ENCODE data around the gene CBX8.
"Not testable (repeated sequence)": the region's sequence is repeated elsewhere in the genome, so short reads cannot be mapped to it uniquely, and the experiment has no call there.

The CBX8 gene

GRCh38 chr17:79772726-79773125 lies 24.2 kb downstream of the CBX8 start:
- not testable (repeated sequence) for H3K9ac ChIP-seq (ENCODE audit: low read length in 2 of 2); H3K27ac ChIP-seq (ENCODE audit: low read length); H3K9me3 ChIP-seq (ENCODE audit: control insufficient read depth in 2 of 2, low read length in 2 of 2); H3K4me1 ChIP-seq (ENCODE audit: control insufficient read depth, insufficient read depth, low read length); H3K36me3 ChIP-seq (ENCODE audit: control insufficient read depth in 2 of 2, insufficient read depth in 2 of 2, low read length in 2 of 2); H3K4me3 ChIP-seq (ENCODE audit: low read length in 2 of 2)
- peaks cover 26 to 53% of the 10 kb centered on the region in 2 donors for H3K27me3 ChIP-seq (ENCODE audit: control insufficient read depth in 1 of 2, insufficient read depth in 2 of 2, low read length in 2 of 2)

GRCh38 chr17:79771276-79771675 lies 25.6 kb downstream of the CBX8 start:
- H3K9ac ChIP-seq (ENCODE audit: low read length in 2 of 2), result no peak overlapping the region
- no peaks in the 10 kb centered on the region for H3K36me3 ChIP-seq (ENCODE audit: control insufficient read depth in 2 of 2, insufficient read depth in 2 of 2, low read length in 2 of 2)
- H3K27ac ChIP-seq (ENCODE audit: low read length), result no peak overlapping the region
- H3K9me3 ChIP-seq (ENCODE audit: control insufficient read depth in 2 of 2, low read length in 2 of 2), result no peaks in the 10 kb centered on the region
- no peaks in the 10 kb centered on the region for H3K4me1 ChIP-seq (ENCODE audit: control insufficient read depth, insufficient read depth, low read length)
- no peak overlapping the region for H3K4me3 ChIP-seq (ENCODE audit: low read length in 2 of 2)
- H3K27me3 ChIP-seq (ENCODE audit: control insufficient read depth in 1 of 2, insufficient read depth in 2 of 2, low read length in 2 of 2), result peaks cover 13 to 40% of the 10 kb centered on the region in 2 donors

GRCh38 chr17:79769570-79770506 lies 27.0 kb downstream of the CBX8 start:
- Histone ChIP-seq H3K9me3 (ENCODE audit: control insufficient read depth in 2 of 2, low read length in 2 of 2) (no peaks in the 10 kb centered on the region), H3K36me3 (ENCODE audit: control insufficient read depth in 2 of 2, insufficient read depth in 2 of 2, low read length in 2 of 2) (no peaks in the 10 kb centered on the region), H3K27me3 (ENCODE audit: control insufficient read depth in 1 of 2, insufficient read depth in 2 of 2, low read length in 2 of 2) (peaks cover 0 to 27% of the 10 kb centered on the region in 2 donors), H3K9ac (ENCODE audit: low read length in 2 of 2) (no peak overlapping the region), H3K4me1 (ENCODE audit: control insufficient read depth, insufficient read depth, low read length) (no peaks in the 10 kb centered on the region), H3K27ac (ENCODE audit: low read length) (no peak overlapping the region), H3K4me3 (ENCODE audit: low read length in 2 of 2) (no peak overlapping the region)

- no peaks in the 10 kb centered on the region for H3K36me3 ChIP-seq (ENCODE audit: control insufficient read depth in 2 of 2, insufficient read depth in 2 of 2, low read length in 2 of 2)
- H3K9me3 ChIP-seq (ENCODE audit: control insufficient read depth in 2 of 2, low read length in 2 of 2), result no peaks in the 10 kb centered on the region
- H3K27ac ChIP-seq (ENCODE audit: low read length), result no peak overlapping the region
- no peak overlapping the region for H3K4me3 ChIP-seq (ENCODE audit: low read length in 2 of 2)
- H3K4me1 ChIP-seq (ENCODE audit: control insufficient read depth, insufficient read depth, low read length), result no peaks in the 10 kb centered on the region
- no peak overlapping the region for H3K9ac ChIP-seq (ENCODE audit: low read length in 2 of 2)
- H3K27me3 ChIP-seq (ENCODE audit: control insufficient read depth in 1 of 2, insufficient read depth in 2 of 2, low read length in 2 of 2), result peaks cover 0 to 8% of the 10 kb centered on the region in 2 donors
These were observed 31.2 kb downstream of the CBX8 start for GRCh38 chr17:79765708-79766107.

- Histone ChIP-seq H3K27me3 (ENCODE audit: control insufficient read depth in 1 of 2, insufficient read depth in 2 of 2, low read length in 2 of 2) (peaks cover 0 to 1% of the 10 kb centered on the region in 2 donors), H3K36me3 (ENCODE audit: control insufficient read depth in 2 of 2, insufficient read depth in 2 of 2, low read length in 2 of 2) (no peaks in the 10 kb centered on the region), H3K4me3 (ENCODE audit: low read length in 2 of 2) (no peak overlapping the region), H3K9me3 (ENCODE audit: control insufficient read depth in 2 of 2, low read length in 2 of 2) (no peaks in the 10 kb centered on the region), H3K27ac (ENCODE audit: low read length) (no peak overlapping the region), H3K4me1 (ENCODE audit: control insufficient read depth, insufficient read depth, low read length) (no peaks in the 10 kb centered on the region), H3K9ac (ENCODE audit: low read length in 2 of 2) (no peak overlapping the region)
These were observed 34.8 kb downstream of the CBX8 start for GRCh38 chr17:79761894-79762589.

GRCh38 chr17:79760197-79760906 lies 36.5 kb downstream of the CBX8 start:
- Histone ChIP-seq H3K4me1 (ENCODE audit: control insufficient read depth, insufficient read depth, low read length) (no peaks in the 10 kb centered on the region), H3K27me3 (ENCODE audit: control insufficient read depth in 1 of 2, insufficient read depth in 2 of 2, low read length in 2 of 2) (peaks cover 2 to 4% of the 10 kb centered on the region in 2 donors), H3K27ac (ENCODE audit: low read length) (no peak overlapping the region), H3K9me3 (ENCODE audit: control insufficient read depth in 2 of 2, low read length in 2 of 2) (no peaks in the 10 kb centered on the region), H3K36me3 (ENCODE audit: control insufficient read depth in 2 of 2, insufficient read depth in 2 of 2, low read length in 2 of 2) (no peaks in the 10 kb centered on the region), H3K9ac (ENCODE audit: low read length in 2 of 2) (no peak overlapping the region), H3K4me3 (ENCODE audit: low read length in 2 of 2) (no peak overlapping the region)

- no peaks in the 10 kb centered on the region for H3K36me3 ChIP-seq (ENCODE audit: control insufficient read depth in 2 of 2, insufficient read depth in 2 of 2, low read length in 2 of 2)
- no peak overlapping the region for H3K27ac ChIP-seq (ENCODE audit: low read length)
- no peaks in the 10 kb centered on the region for H3K4me1 ChIP-seq (ENCODE audit: control insufficient read depth, insufficient read depth, low read length)
- no peaks in the 10 kb centered on the region for H3K9me3 ChIP-seq (ENCODE audit: control insufficient read depth in 2 of 2, low read length in 2 of 2)
- no peak overlapping the region for H3K4me3 ChIP-seq (ENCODE audit: low read length in 2 of 2)
- H3K9ac ChIP-seq (ENCODE audit: low read length in 2 of 2), result no peak overlapping the region
- peaks cover 4 to 9% of the 10 kb centered on the region in 2 donors for H3K27me3 ChIP-seq (ENCODE audit: control insufficient read depth in 1 of 2, insufficient read depth in 2 of 2, low read length in 2 of 2)
These were observed 38.6 kb downstream of the CBX8 start for GRCh38 chr17:79758271-79758670.

- H3K27me3 ChIP-seq (ENCODE audit: control insufficient read depth in 1 of 2, insufficient read depth in 2 of 2, low read length in 2 of 2), result peaks cover 6 to 10% of the 10 kb centered on the region in 2 donors
- no peak overlapping the region for H3K4me3 ChIP-seq (ENCODE audit: low read length in 2 of 2)
These were observed 39.6 kb downstream of the CBX8 start for GRCh38 chr17:79757140-79757745.

GRCh38 chr17:79755591-79755990 lies 41.3 kb downstream of the CBX8 start:
- H3K36me3 ChIP-seq (ENCODE audit: control insufficient read depth in 2 of 2, insufficient read depth in 2 of 2, low read length in 2 of 2), result no peaks in the 10 kb centered on the region
- H3K4me1 ChIP-seq (ENCODE audit: control insufficient read depth, insufficient read depth, low read length), result no peaks in the 10 kb centered on the region
- no peak overlapping the region for H3K9ac ChIP-seq (ENCODE audit: low read length in 2 of 2)
- H3K27ac ChIP-seq (ENCODE audit: low read length), result no peak overlapping the region
- H3K27me3 ChIP-seq (ENCODE audit: control insufficient read depth in 1 of 2, insufficient read depth in 2 of 2, low read length in 2 of 2), result peaks cover 19% of the 10 kb centered on the region in 2 donors
- no peak overlapping the region for H3K4me3 ChIP-seq (ENCODE audit: low read length in 2 of 2)
- no peaks in the 10 kb centered on the region for H3K9me3 ChIP-seq (ENCODE audit: control insufficient read depth in 2 of 2, low read length in 2 of 2)

More at GRCh38 chr17:79757140-79757745, 39.6 kb downstream of the CBX8 start:
- no peaks in the 10 kb centered on the region for H3K36me3 ChIP-seq (ENCODE audit: control insufficient read depth in 2 of 2, insufficient read depth in 2 of 2, low read length in 2 of 2)
- no peak overlapping the region for H3K9ac ChIP-seq (ENCODE audit: low read length in 2 of 2)
- no peaks in the 10 kb centered on the region for H3K4me1 ChIP-seq (ENCODE audit: control insufficient read depth, insufficient read depth, low read length)
- H3K27ac ChIP-seq (ENCODE audit: low read length), result no peak overlapping the region
- no peaks in the 10 kb centered on the region for H3K9me3 ChIP-seq (ENCODE audit: control insufficient read depth in 2 of 2, low read length in 2 of 2)

GRCh38 chr17:79754903-79755302 lies 42.0 kb downstream of the CBX8 start:
- not testable (repeated sequence) for H3K36me3 ChIP-seq (ENCODE audit: control insufficient read depth in 2 of 2, insufficient read depth in 2 of 2, low read length in 2 of 2); H3K9me3 ChIP-seq (ENCODE audit: control insufficient read depth in 2 of 2, low read length in 2 of 2); H3K4me1 ChIP-seq (ENCODE audit: control insufficient read depth, insufficient read depth, low read length); H3K4me3 ChIP-seq (ENCODE audit: low read length in 2 of 2); H3K9ac ChIP-seq (ENCODE audit: low read length in 2 of 2); H3K27ac ChIP-seq (ENCODE audit: low read length)
- peaks cover 19 to 21% of the 10 kb centered on the region in 2 donors for H3K27me3 ChIP-seq (ENCODE audit: control insufficient read depth in 1 of 2, insufficient read depth in 2 of 2, low read length in 2 of 2)
